ENCODE results near the gene PIGU.
A peak's percentile ranks its signal among the peaks of the same experiment; 100 is the strongest.
"Not testable (repeated sequence)": the region's sequence is repeated elsewhere in the genome, so short reads cannot be mapped to it uniquely, and the experiment has no call there.

Gene PIGU

GRCh38 chr20:34516247-34517113 is 160.4 kb downstream of the PIGU start, which contains the start of gene DYNLRB1:
Gene DYNLRB1, plus strand, starts transcription at chr20:34516422. Its CDS starts 37 bp downstream, at chr20:34516459.
- peak in 55 of 56 donors; percentile 70 to 98 (median 94) for DNase-seq

DNA sequence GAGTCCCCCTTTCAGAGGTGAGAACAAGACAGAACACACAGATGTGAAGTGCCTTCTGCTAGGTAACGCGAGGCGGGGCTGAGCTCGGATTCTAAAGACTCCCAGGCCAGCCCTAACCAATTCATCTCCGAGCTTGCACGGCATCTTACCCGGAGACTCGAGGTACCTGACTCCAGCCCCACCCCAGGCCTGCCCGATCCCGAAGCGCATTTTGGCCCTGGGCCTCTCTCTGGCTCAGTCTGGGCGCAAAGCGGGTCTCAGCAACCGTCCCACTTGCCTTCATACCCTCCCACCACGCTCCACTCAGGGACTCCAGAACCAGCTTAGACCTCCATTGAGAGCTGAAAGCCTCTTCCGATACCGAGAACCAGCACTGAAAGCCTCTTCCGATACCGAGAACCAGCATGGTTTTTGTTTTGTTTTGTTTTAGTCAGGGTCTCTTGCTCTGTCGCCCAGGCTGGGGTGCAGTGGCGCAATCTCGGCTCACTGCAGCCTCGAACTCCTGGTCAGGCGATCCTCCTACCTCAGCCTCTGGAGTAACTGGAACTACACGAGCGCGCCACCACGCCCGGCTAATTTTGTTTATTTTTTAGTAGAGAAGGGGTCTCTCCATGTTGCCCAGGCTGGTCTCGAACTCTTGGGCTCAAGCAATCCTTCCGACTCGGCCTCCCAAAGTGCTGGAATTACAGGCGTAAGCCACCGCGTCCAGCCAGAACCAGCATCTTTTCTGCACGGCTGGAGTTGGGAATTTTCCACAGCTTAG is 161.2 kb downstream of the PIGU start:
- DNase-seq = peak in 40 of 56 donors; percentile 25 to 79 (median 58)

- peak in 2 of 56 donors; percentile 42 to 57 for DNase-seq
Observed at GRCh38 chr20:34514897-34515483, 161.9 kb downstream of the PIGU start.

DNA sequence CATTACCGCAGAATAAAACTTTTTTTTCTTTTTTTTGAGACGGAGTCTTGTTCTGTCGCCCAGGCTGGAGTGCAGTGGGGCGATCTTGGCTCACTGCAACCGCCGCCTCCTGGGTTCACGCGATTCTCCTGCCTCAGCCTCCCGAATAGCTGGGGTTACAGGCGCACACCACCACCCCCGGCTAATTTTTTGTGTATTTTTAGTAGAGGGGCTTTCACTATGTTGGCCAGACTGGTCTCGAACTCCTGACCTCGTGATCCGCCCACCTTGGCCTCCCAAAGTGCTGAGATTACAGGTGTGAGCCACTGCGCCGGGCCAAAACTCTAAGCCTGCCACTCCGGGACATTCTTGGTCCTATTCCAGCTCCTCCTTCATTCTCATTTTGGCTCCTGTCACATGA is 162.9 kb downstream of the PIGU start:
- DNase-seq = not testable (repeated sequence)

DNA sequence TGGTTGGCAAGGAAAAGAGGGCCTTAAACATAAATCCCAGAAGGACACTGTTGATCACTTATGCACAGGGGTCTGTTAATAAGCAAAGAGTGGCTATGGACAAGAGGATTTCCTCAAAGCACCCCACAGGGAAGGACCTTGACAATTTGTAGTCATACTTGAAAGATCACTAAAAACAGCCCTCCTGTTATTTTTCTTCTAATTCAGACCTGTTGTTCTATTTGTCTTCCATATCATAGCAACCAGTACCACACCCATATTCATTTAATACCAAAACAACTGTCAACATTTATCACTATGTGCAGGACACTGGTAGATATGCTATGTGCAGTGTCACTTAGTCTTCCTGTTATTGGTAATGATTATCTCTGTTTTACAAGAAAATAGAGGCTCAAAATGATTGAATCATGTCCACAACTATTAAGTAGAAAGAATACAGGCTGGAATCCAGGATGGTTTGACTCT is 163.9 kb downstream of the PIGU start:
- no peak for DNase-seq

- peak in 4 of 56 donors; percentile 18 to 42 (median 30) for DNase-seq
Observed at GRCh38 chr20:34512266-34512954, 164.5 kb downstream of the PIGU start.

DNA sequence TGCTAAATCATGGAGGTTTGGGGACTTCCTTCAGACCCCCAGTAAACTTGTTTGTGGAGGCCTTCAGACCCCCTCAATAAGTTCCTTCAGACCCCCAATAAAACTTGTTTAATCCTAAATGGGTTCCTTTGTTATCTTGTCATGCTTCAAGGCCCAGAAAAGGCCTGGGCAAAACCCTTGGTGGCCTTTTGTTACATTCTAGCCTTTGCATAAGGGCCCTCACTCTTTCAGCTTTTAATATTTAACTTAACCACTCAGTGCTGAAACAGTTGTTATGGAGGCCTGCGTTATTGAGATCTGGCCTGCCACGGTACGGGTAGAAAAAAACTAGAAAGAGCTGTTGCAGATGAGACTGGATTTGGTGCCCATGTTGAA is 165.0 kb downstream of the PIGU start:
- DNase-seq = no peak

DNA sequence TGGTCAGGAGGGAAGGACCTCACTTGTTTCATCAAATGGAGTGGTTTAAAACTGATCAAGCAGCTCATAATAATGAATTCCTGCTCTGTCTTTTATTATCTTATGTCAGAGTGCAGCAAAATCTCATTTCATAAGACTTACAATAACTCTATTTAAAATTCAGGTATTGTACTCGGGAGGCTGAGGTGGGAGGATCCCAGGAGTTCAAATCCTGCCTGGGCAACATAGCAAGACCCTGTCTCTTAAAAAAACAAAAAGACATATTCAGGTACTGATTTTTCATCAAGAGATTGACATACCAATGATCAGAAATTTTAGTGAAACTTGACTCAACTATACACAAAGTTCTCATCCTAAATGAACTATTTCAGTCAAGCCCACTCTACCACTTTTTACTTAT is 166.3 kb downstream of the PIGU start:
- no peak for DNase-seq

Data from nucleus accumbens (tissue), 56 donors.